ENCODE measurements around the gene GRAMD4. TPM values are rescaled to one million over a fixed set of nuclear protein-coding genes. Genes with fewer than 3 reads are reported as not detected.

The GRAMD4 gene
- total and polyA plus RNA-seq, 2 donors (not counting 1 experiment from before 2014, with no cell fraction given) = 17.0 to 88.1 TPM

GRCh38 chr22:46710806-46711205 is 90.6 kb downstream of the GRAMD4 start:
- no peaks in the 10 kb centered on the region for H3K4me1 Mint-ChIP-seq
- no peak overlapping the region for H3K4me3 Mint-ChIP-seq
- H3K36me3 ChIP-seq (replicated peaks in 1 of 2; ENCODE audit: control extremely low read depth in 1 of 2, control insufficient read depth in 1 of 2, extremely low read depth in 1 of 2, insufficient read depth in 2 of 2, low read length in 1 of 2) = peaks cover 13 to 74% of the 10 kb centered on the region in 2 experiments
- H4K20me1 ChIP-seq (ENCODE audit: control insufficient read depth, insufficient read depth, low read length, poor library complexity, severe bottlenecking) = peaks cover 50% of the 10 kb centered on the region
- H3K4me3 ChIP-seq (ENCODE audit: control extremely low read depth in 1 of 5, extremely low read depth in 1 of 5, insufficient read depth in 1 of 5, low read depth in 2 of 5, low read length in 4 of 5) = no peak overlapping the region
- no peak overlapping the region for H3K27ac ChIP-seq (ENCODE audit: low read length in 2 of 2)
- H3K27me3 ChIP-seq (replicated peaks in 1 of 4; ENCODE audit: control extremely low read depth in 1 of 4, control insufficient read depth in 3 of 4, insufficient read depth in 4 of 4, low read length in 3 of 4) = no peaks in the 10 kb centered on the region
- WGBS (ENCODE audit: insufficient coverage) = 100% methylated on average over 3 of the region's 11 CpGs
- H2AFZ ChIP-seq (ENCODE audit: insufficient read depth, low read depth, low read length, poor library complexity, severe bottlenecking) = no peak overlapping the region
- no peaks in the 10 kb centered on the region for H3K27me3 Mint-ChIP-seq
- H3K27ac Mint-ChIP-seq = no peak overlapping the region
- CTCF ChIA-PET = no interaction called here
- no peaks in the 10 kb centered on the region for H3K9me3 ChIP-seq (ENCODE audit: control extremely low read depth in 1 of 3, control insufficient read depth in 2 of 3, insufficient read depth in 1 of 3, low read length in 2 of 3)
- no peak for ATAC-seq (ENCODE audit: low read depth)
- H3K4me2 ChIP-seq (replicated peaks; ENCODE audit: low read depth, low read length, poor library complexity, severe bottlenecking) = no peak overlapping the region
- H3K4me1 ChIP-seq (ENCODE audit: control insufficient read depth in 2 of 2, insufficient read depth in 2 of 2, low read length in 2 of 2) = no peaks in the 10 kb centered on the region
- TF ChIP-seq EZH2 (IDR thresholded peaks at IDR 0.05; ENCODE audit: borderline replicate concordance, insufficient read depth, low read depth, low read length, poor library complexity, severe bottlenecking) (no peak), CTCF (IDR thresholded peaks at IDR 0.05) (no peak)
- H3K79me2 ChIP-seq (ENCODE audit: control insufficient read depth, insufficient read depth, low read length) = peaks cover 31% of the 10 kb centered on the region
- intact Hi-C loops (cut with micrococcal nuclease) = no loop called here
- H3K9me3 Mint-ChIP-seq (ENCODE audit: insufficient read depth) = no peaks in the 10 kb centered on the region
- H3K9ac ChIP-seq (ENCODE audit: low read length) = no peak overlapping the region
- POLR2A ChIA-PET = no interaction called here
- no peak for DNase-seq

DNA sequence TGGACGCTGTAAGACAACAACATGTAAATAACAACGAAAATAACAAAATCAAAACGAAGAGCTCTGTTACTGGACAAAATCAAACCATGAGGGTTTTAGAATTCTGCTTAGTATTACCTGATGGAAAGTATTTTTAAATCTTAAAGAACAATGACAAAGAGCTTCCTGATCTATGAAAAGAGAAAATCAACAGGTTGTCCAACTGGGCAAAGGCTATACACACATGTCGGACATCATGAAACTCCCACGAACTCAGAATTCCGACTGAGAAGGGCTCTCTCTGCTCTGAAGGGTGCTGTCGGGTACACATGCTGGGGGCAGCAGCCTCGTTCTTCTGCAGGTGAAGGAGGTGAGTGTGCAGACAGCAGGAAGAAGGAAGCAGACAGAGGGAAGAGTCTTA is 92.1 kb downstream of the GRAMD4 start:
- no peak overlapping the region for H3K9ac ChIP-seq (ENCODE audit: low read length)
- H3K27ac ChIP-seq (ENCODE audit: low read length in 2 of 2) = no peak overlapping the region
- intact Hi-C loops (cut with micrococcal nuclease) = no loop called here
- Mint-ChIP-seq H3K27ac (no peak overlapping the region), H3K9me3 (ENCODE audit: insufficient read depth) (no peaks in the 10 kb centered on the region), H3K4me3 (no peak overlapping the region), H3K27me3 (no peaks in the 10 kb centered on the region), H3K4me1 (no peaks in the 10 kb centered on the region)
- DNase-seq (no peak), ATAC-seq (ENCODE audit: low read depth) (no peak)
- ChIA-PET POLR2A (no interaction called here), CTCF (no interaction called here)
- no peaks in the 10 kb centered on the region for H3K27me3 ChIP-seq (replicated peaks in 1 of 4; ENCODE audit: control extremely low read depth in 1 of 4, control insufficient read depth in 3 of 4, insufficient read depth in 4 of 4, low read length in 3 of 4)
- no peak overlapping the region for H3K4me2 ChIP-seq (replicated peaks; ENCODE audit: low read depth, low read length, poor library complexity, severe bottlenecking)
- peaks cover 15 to 63% of the 10 kb centered on the region in 2 experiments for H3K36me3 ChIP-seq (replicated peaks in 1 of 2; ENCODE audit: control extremely low read depth in 1 of 2, control insufficient read depth in 1 of 2, extremely low read depth in 1 of 2, insufficient read depth in 2 of 2, low read length in 1 of 2)
- no peaks in the 10 kb centered on the region for H3K9me3 ChIP-seq (ENCODE audit: control extremely low read depth in 1 of 3, control insufficient read depth in 2 of 3, insufficient read depth in 1 of 3, low read length in 2 of 3)
- no peaks in the 10 kb centered on the region for H3K4me1 ChIP-seq (ENCODE audit: control insufficient read depth in 2 of 2, insufficient read depth in 2 of 2, low read length in 2 of 2)
- H3K4me3 ChIP-seq (ENCODE audit: control extremely low read depth in 1 of 5, extremely low read depth in 1 of 5, insufficient read depth in 1 of 5, low read depth in 2 of 5, low read length in 4 of 5) = no peak overlapping the region
- WGBS (ENCODE audit: insufficient coverage) = 100% methylated on average over 5 of the region's 8 CpGs
- H2AFZ ChIP-seq (ENCODE audit: insufficient read depth, low read depth, low read length, poor library complexity, severe bottlenecking) = no peak overlapping the region
- no peak for TF ChIP-seq CTCF (IDR thresholded peaks at IDR 0.05)
- TF ChIP-seq EZH2 (IDR thresholded peaks at IDR 0.05; ENCODE audit: borderline replicate concordance, insufficient read depth, low read depth, low read length, poor library complexity, severe bottlenecking) = no peak
- H4K20me1 ChIP-seq (ENCODE audit: control insufficient read depth, insufficient read depth, low read length, poor library complexity, severe bottlenecking) = peaks cover 37% of the 10 kb centered on the region
- peaks cover 32% of the 10 kb centered on the region for H3K79me2 ChIP-seq (ENCODE audit: control insufficient read depth, insufficient read depth, low read length)

All from B cell (primary cell).